GM12864 (cell line): ENCODE measurements around the gene SNCB.

Experiments
- DNase-seq: peaks from one replicate; pipeline ENCODE4 v3.0.0-alpha.2; 2011; ENCODE audit warnings: low read depth
- H3K4me3 ChIP-seq: 2 replicates; pipeline ENCODE4 v1.5.1; 2011; ENCODE audit warnings: mild to moderate bottlenecking, low read depth, low read length, control low read depth
- CTCF ChIP-seq: IDR thresholded peaks from 2 replicates; pipeline ENCODE4 v1.5.1; 2011; ENCODE audit warnings: low read depth, mild to moderate bottlenecking, moderate library complexity, low read length, control low read depth, inconsistent platforms; ENCODE audit errors: missing control alignments

Gene SNCB

DNA sequence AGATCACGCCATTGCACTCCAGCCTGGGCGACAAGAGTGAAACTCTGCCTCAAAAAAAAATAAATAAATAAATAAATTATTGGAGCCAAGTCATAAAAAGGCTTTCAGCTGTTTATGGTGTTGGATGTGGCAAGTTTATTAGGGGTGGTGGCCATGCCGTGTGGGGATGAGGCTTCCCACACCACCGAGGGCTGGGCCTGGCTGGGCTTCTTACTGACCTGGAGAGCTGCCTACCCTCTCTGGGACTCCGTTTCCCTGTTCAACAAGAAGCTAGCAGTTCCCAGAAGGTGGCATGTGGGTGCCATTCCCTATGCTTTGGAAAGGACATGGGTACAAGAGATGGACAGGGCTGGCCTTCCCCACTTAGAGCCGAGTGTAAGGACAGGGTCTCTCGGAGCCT lies 42.9 kb downstream of the SNCB start:
- no peak for TF ChIP-seq CTCF
- DNase-seq, result no peak
- no peak overlapping the region for H3K4me3 ChIP-seq

DNA sequence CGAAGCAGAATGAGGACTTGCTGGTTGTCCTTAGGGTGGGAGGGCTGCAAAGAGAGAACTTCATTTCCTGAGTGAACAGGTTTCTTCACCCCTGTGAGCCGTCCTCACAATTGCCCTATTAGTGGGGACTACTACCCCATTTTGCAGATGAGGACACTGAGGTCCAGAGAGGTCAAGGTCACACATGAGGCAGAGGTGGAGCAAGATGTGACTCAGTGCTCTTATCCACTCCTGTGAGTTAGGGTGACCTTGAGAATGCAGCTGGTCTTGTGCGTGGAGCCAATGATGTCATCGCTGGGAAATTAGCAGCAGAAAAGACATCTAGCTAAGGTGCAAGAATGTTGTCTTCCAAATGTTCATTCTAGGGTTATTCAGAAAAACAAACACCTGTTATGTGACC lies 47.3 kb downstream of the SNCB start:
- no peak overlapping the region for H3K4me3 ChIP-seq
- no peak for DNase-seq
- TF ChIP-seq CTCF, result no peak

- DNase-seq, result no peak
- H3K4me3 ChIP-seq, result no peak overlapping the region
- no peak for TF ChIP-seq CTCF
Measured at GRCh38 chr5:176581361-176581760, 49.0 kb downstream of the SNCB start.

- no peak for DNase-seq
- no peak for TF ChIP-seq CTCF
- no peak overlapping the region for H3K4me3 ChIP-seq
Measured at GRCh38 chr5:176579323-176579722, 51.0 kb downstream of the SNCB start.

GRCh38 chr5:176578391-176578808 lies 51.9 kb downstream of the SNCB start:
- peak; percentile 82 for TF ChIP-seq CTCF
- DNase-seq, result peak; percentile 15
- no peak overlapping the region for H3K4me3 ChIP-seq

DNA sequence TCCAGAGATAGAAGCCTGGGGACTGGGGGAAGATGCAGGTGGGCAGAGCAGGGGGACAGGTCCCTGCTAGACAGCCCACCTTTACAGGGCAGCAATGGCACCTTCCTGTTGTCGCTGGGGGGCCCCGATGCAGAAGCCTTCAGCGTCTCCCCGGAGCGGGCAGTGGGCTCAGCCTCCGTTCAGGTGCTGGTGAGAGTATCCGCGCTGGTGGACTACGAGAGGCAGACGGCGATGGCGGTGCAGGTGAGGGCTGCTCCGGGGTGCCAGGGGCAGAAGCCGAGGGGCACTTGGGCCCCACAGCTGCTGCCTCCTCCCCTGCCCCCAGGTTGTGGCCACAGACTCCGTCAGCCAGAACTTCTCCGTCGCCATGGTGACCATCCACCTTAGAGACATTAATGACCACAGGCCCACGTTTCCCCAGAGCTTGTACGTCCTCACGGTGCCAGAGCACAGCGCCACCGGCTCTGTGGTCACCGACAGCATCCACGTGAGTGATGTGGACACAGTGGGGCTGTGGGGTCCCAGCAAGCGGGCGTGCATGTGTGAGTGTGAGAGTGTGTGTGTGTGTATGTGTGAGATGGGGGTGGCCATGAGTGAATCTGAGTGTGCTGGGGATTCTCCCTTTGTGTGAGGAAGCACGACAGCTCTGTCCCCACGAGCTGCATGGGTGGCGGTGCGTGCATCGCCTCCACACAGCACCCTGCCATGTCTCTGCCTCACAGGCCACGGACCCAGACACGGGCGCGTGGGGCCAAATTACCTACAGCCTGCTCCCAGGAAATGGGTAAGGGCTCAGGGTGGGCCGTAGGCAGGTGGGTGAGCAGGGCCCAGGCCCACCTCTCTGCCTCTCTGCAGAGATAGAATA lies 52.8 kb downstream of the SNCB start:
- no peak for TF ChIP-seq CTCF
- H3K4me3 ChIP-seq, result no peak overlapping the region
- DNase-seq, result no peak
